Sciatic nerve (tissue), 2 donors: Measurements from ENCODE around the gene PIAS4. TPM values are rescaled to one million over a fixed set of nuclear protein-coding genes. Genes with fewer than 3 reads are reported as not detected.
A peak's percentile ranks its signal among the peaks of the same experiment; 100 is the strongest.

Experiments used
- ATAC-seq: fragments of 200-7000 bp; cut with Tn5 transposase; one replicate; pipeline ENCODE4 v1.9.1; 2020; ENCODE audit warnings: mild to moderate bottlenecking, moderate library complexity
- DNase-seq: peaks from one replicate; pipeline ENCODE4 v3.0.0-alpha.2; 2020; ENCODE audit warnings: low spot score
- intact Hi-C: fragments of 100-400 bp; cut with DNase I; formaldehyde crosslinking; loops from one replicate; pipeline ENCODE4 v1.14.2; 2022
- total RNA-seq: library from RNA; stranded (reverse); fragmentation: NEBNext Ultra II Directional; extraction: Animal tissue kit (Norgen Biotek cat#: 25700); gene quantifications from one replicate; pipeline ENCODE4 v1.2.1, GENCODE V29; 2021
- donor health status: DM: no; HTN: no; CAD: no.
- donor health status: DM: no; HTN: no; CAD: no.

Gene PIAS4
- total RNA-seq, 1 donor from 2014 or later, result 33.4 TPM

- ATAC-seq, result no peak
- no peak for DNase-seq
- intact Hi-C loops, result no loop called here
Measured at GRCh38 chr19:3975637-3976087, 31.9 kb upstream of the PIAS4 start.

GRCh38 chr19:3976495-3977241, 30.9 kb upstream of the PIAS4 start:
- intact Hi-C loops, result no loop called here
- no peak for DNase-seq
- no peak for ATAC-seq

- intact Hi-C loops, result no loop called here
- peak; percentile 9 for ATAC-seq
- DNase-seq, result no peak
Measured at GRCh38 chr19:3977242-3978143, 30.0 kb upstream of the PIAS4 start.

GRCh38 chr19:3978145-3978544, 29.4 kb upstream of the PIAS4 start:
- DNase-seq (no peak), ATAC-seq (no peak)
- intact Hi-C loops, result no loop called here

GRCh38 chr19:3979289-3979673, 28.3 kb upstream of the PIAS4 start:
- intact Hi-C loops, result no loop called here
- DNase-seq (no peak), ATAC-seq (no peak)

GRCh38 chr19:3979674-3980352, 27.7 kb upstream of the PIAS4 start:
- intact Hi-C loops, result loop anchor here (10.0 kb wide), 1 partner anchor 225 kb away; no protein-coding TSS in a partner anchor
- ATAC-seq (no peak), DNase-seq (no peak)

- ATAC-seq, result no peak
- no peak for DNase-seq
- intact Hi-C loops, result loop anchor here (10.0 kb wide), 1 partner anchor 224 kb away; no protein-coding TSS in a partner anchor
Measured at GRCh38 chr19:3980353-3981251, 26.9 kb upstream of the PIAS4 start.

- intact Hi-C loops, result loop anchor here (10.0 kb wide), 1 partner anchor 223 kb away; no protein-coding TSS in a partner anchor
- ATAC-seq, result no peak
Measured at GRCh38 chr19:3981373-3981735, 26.2 kb upstream of the PIAS4 start.

GRCh38 chr19:3981736-3982681, 25.5 kb upstream of the PIAS4 start:
- intact Hi-C loops, result loop anchor here (10.0 kb wide), 1 partner anchor 223 kb away; no protein-coding TSS in a partner anchor
- ATAC-seq, result no peak
- no peak for DNase-seq

More at GRCh38 chr19:3981373-3981735, 26.2 kb upstream of the PIAS4 start:
- DNase-seq, result no peak

GRCh38 chr19:3982701-3983541, 24.6 kb upstream of the PIAS4 start:
- DNase-seq, result no peak
- intact Hi-C loops, result loop anchor here (10.0 kb wide), 1 partner anchor 222 kb away; no protein-coding TSS in a partner anchor
- no peak for ATAC-seq

GRCh38 chr19:3983542-3983914, 24.0 kb upstream of the PIAS4 start:
- no peak for DNase-seq
- intact Hi-C loops, result loop anchor here (10.0 kb wide), 1 partner anchor 221 kb away; no protein-coding TSS in a partner anchor
- no peak for ATAC-seq

GRCh38 chr19:3983936-3984583, 23.5 kb upstream of the PIAS4 start:
- ATAC-seq (no peak), DNase-seq (no peak)
- intact Hi-C loops, result loop anchor here (10.0 kb wide), 1 partner anchor 221 kb away; no protein-coding TSS in a partner anchor

GRCh38 chr19:3984584-3984907, 23.0 kb upstream of the PIAS4 start:
- DNase-seq (no peak), ATAC-seq (no peak)
- intact Hi-C loops, result loop anchor here (10.0 kb wide), 1 partner anchor 220 kb away; no protein-coding TSS in a partner anchor

GRCh38 chr19:3984908-3985642, 22.5 kb upstream of the PIAS4 start, which contains the start of gene EEF2:
EEF2 (minus strand) TSS chr19:3985463; CDS start chr19:3985380, 83 bp downstream.
- intact Hi-C loops, result loop anchor here (10.0 kb wide), 1 partner anchor 220 kb away; no protein-coding TSS in a partner anchor
- ATAC-seq (peak; percentile 84), DNase-seq (peak; percentile 96)
